Activated B cell treated with CpG ODN at 0.5 μM for 24 hours (primary cell): ENCODE results near the gene SPARC. TPM values are rescaled to one million over a fixed set of nuclear protein-coding genes. Genes with fewer than 3 reads are reported as not detected.

ENCODE experiments used
- ATAC-seq: fragments of 200-7000 bp; cut with Tn5 transposase; one replicate; pipeline ENCODE4 v1.10.0; 2021; ENCODE audit warnings: low read depth, mild to moderate bottlenecking, moderate library complexity
- CTCF ChIA-PET: fragments of 350-600 bp; sonication (Branson Sonifier 250); formaldehyde crosslinking; loops from one replicate; lab custom pipeline; 2021; ENCODE audit warnings: antibody characterized with exemption; lab: Charles Lee
- POLR2A ChIA-PET: fragments of 350-600 bp; sonication (Branson Sonifier 250); formaldehyde crosslinking; loops from one replicate; lab custom pipeline; 2021; ENCODE audit warnings: antibody characterized with exemption; lab: Charles Lee
- DNase-seq: peaks from one replicate; pipeline ENCODE4 v3.0.0; 2022
- H3K27ac Mint-ChIP-seq: one replicate; pipeline ENCODE4 v1.8.0; 2020; ENCODE audit warnings: mixed read lengths
- H3K27me3 Mint-ChIP-seq: one replicate; pipeline ENCODE4 v1.8.0; 2021; ENCODE audit warnings: mixed read lengths
- H3K36me3 Mint-ChIP-seq: one replicate; pipeline ENCODE4 v1.8.0; 2021; ENCODE audit warnings: low read depth, mixed read lengths
- H3K4me1 Mint-ChIP-seq: one replicate; pipeline ENCODE4 v1.8.0; 2021; ENCODE audit warnings: mixed read lengths
- H3K4me3 Mint-ChIP-seq: one replicate; pipeline ENCODE4 v1.8.0; 2020; ENCODE audit warnings: mild to moderate bottlenecking, mixed read lengths
- H3K9me3 Mint-ChIP-seq: one replicate; pipeline ENCODE4 v1.8.0; 2020; ENCODE audit warnings: mixed read lengths
- intact Hi-C: fragments of 100-400 bp; cut with micrococcal nuclease; formaldehyde crosslinking; loops from one replicate; pipeline ENCODE4 v1.15.1; 2024
- total RNA-seq: library from RNA; stranded (reverse); gene quantifications from 2 replicates; pipeline ENCODE4 v1.2.3, GENCODE V29; 2022
- TF ChIP-seq, protein P1 (sequence below): fragments of 200-600 bp; IDR thresholded peaks from one replicate; pipeline ENCODE4 v1.8.0; 2022; ENCODE audit warnings: antibody characterized with exemption, mild to moderate bottlenecking

Gene SPARC
- total RNA-seq, 1 donor from 2014 or later = not detected

DNA sequence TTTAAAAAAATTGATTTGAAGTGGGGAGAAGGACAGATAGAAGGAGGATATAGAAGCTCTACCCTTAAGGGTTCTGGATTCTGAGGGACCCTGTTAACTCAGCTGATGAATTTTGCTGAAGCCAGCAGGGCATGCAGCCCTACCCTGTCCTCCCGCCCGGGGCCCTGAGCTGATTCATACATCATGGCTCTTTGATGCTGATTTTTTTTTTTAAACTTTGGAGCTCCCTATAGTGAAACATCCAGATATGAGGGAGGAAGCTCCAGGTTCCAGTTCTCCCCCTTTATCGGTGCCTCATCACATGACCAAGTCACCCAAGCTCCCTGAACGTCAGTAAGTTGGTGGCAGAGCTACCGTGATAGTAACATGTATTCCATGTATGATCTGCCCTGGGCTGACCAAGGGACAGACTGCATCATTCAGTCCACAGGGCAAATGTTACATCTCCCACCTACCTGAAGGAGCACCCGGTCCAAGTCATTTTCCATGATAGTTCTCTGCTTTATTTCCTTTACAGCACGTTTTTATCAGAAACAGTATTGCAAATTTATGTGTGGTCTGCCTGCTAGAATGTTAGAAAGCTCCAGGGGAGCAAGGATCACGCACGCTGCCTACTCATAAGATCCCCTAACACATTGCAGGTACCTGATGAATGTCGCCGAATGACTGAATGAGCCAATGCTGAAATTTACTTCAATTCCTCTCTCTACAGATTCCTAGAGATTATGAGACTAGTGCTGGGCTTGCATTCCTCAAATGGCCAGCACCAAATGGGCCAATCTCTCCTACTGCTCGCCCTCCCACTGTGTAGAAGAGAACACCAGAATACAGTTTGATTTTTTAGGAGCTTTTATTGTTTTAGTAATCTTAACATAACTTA, 25.9 kb downstream of the SPARC start:
- H3K36me3 Mint-ChIP-seq = no peaks in the 10 kb centered on the region
- peaks cover 24% of the 10 kb centered on the region for H3K4me1 Mint-ChIP-seq
- no peak overlapping the region for H3K27ac Mint-ChIP-seq
- H3K4me3 Mint-ChIP-seq = no peak overlapping the region
- H3K27me3 Mint-ChIP-seq = peaks cover 14% of the 10 kb centered on the region
- TF ChIP-seq, protein P1, sequence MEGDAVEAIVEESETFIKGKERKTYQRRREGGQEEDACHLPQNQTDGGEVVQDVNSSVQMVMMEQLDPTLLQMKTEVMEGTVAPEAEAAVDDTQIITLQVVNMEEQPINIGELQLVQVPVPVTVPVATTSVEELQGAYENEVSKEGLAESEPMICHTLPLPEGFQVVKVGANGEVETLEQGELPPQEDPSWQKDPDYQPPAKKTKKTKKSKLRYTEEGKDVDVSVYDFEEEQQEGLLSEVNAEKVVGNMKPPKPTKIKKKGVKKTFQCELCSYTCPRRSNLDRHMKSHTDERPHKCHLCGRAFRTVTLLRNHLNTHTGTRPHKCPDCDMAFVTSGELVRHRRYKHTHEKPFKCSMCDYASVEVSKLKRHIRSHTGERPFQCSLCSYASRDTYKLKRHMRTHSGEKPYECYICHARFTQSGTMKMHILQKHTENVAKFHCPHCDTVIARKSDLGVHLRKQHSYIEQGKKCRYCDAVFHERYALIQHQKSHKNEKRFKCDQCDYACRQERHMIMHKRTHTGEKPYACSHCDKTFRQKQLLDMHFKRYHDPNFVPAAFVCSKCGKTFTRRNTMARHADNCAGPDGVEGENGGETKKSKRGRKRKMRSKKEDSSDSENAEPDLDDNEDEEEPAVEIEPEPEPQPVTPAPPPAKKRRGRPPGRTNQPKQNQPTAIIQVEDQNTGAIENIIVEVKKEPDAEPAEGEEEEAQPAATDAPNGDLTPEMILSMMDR = no peak
- intact Hi-C loops = loop anchor here (5.0 kb wide), 1 partner anchor 41 kb away; no protein-coding TSS in a partner anchor
- no peaks in the 10 kb centered on the region for H3K9me3 Mint-ChIP-seq
- POLR2A ChIA-PET = interaction anchor here (0.5 to 2.5 kb wide), 5 partner anchors 42 to 110 kb away, joined by 4 to 13 read pairs (median 6); partner anchors contain the start of gene G3BP1
- ATAC-seq = no peak
- CTCF ChIA-PET = interaction anchor here (0.7 to 7.3 kb wide), 11 partner anchors 9 to 483 kb away, joined by 3 to 223 read pairs (median 5); partner anchors contain the start of gene G3BP1
- DNase-seq = no peak

DNA sequence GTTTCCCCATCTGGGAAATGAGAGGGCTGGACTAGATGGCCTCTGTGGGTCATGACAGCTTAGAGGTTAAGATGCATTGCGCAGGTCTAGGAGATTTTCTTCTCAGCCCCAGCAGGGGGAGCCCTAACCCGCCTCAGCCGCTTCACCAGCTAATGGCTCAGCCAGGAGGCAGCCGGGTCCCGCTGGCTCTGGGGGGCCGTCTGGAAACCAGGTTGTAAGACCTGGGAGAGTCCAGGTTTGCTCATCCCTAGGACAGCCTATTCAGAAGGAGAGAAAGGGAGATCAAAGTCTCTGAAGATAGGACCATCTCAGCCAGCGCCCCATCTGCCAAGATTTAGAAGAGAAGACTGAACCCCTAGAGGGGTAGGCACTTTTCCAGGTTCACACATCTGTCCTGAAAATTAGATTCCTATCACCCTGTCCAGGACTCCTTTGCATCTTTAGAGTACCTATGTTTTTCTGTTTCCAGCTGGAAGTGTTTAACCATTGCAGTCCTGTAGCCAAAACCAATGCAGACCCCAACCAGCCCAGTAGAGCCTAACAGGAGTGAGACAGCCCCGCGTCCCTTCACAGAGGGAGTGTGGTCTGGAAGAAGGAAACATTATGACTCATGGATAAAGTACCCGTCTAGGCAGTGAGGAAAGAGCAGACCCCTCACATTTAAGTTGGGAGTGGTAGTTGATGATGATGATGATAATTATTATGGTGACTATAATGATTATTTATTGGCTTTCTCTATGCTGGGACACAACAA, 27.5 kb downstream of the SPARC start:
- POLR2A ChIA-PET = interaction anchor here (0.6 to 2.5 kb wide), 5 partner anchors 63 to 123 kb away, joined by 3 to 30 read pairs (median 6); partner anchors contain the start of genes ATOX1 and G3BP1
- H3K36me3 Mint-ChIP-seq = no peaks in the 10 kb centered on the region
- no peak overlapping the region for H3K4me3 Mint-ChIP-seq
- peak; percentile 77 for DNase-seq
- H3K27me3 Mint-ChIP-seq = peaks cover 14% of the 10 kb centered on the region
- H3K4me1 Mint-ChIP-seq = peaks cover 24% of the 10 kb centered on the region
- H3K27ac Mint-ChIP-seq = no peak overlapping the region
- ATAC-seq = peak; percentile 88
- intact Hi-C loops = loop anchor here (1.0 kb wide), 4 partner anchors 60 to 484 kb away; partner anchors contain the start of gene G3BP1
- CTCF ChIA-PET = interaction anchor here (0.6 to 7.3 kb wide), 25 partner anchors 8 to 484 kb away, joined by 3 to 223 read pairs (median 5); partner anchors contain the start of genes G3BP1 and SLC36A1
- TF ChIP-seq, protein P1 = no peak
- no peaks in the 10 kb centered on the region for H3K9me3 Mint-ChIP-seq

DNA sequence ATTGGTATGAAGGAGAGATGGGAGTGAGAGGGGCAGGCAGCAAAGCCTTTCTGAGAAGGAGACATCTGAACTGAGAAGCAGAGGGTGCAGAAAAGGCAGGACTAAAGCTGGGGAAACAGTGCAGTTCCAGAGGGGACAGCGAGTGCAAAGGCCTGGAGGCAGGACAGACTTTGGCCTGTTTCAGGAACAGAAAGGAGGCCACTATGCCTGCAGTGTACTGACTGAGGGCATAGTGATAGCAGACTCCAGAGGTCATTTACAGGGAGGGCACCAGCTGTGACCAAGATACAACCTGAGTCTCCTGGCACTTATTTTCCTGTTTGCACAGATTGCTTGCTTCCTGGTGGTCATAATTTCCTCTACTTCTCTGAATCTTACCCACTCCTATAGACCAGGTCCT, 29.6 kb downstream of the SPARC start:
- DNase-seq (no peak), ATAC-seq (no peak)
- H3K27me3 Mint-ChIP-seq = peaks cover 14% of the 10 kb centered on the region
- no peak overlapping the region for H3K4me3 Mint-ChIP-seq
- H3K27ac Mint-ChIP-seq = no peak overlapping the region
- CTCF ChIA-PET = interaction anchor here (0.6 to 7.3 kb wide), 3 partner anchors 84 to 446 kb away, joined by 4 to 223 read pairs (median 12); no protein-coding TSS in a partner anchor
- POLR2A ChIA-PET = no interaction called here
- H3K36me3 Mint-ChIP-seq = no peaks in the 10 kb centered on the region
- TF ChIP-seq, protein P1 = no peak
- intact Hi-C loops = no loop called here
- no peaks in the 10 kb centered on the region for H3K9me3 Mint-ChIP-seq
- peaks cover 6% of the 10 kb centered on the region for H3K4me1 Mint-ChIP-seq

DNA sequence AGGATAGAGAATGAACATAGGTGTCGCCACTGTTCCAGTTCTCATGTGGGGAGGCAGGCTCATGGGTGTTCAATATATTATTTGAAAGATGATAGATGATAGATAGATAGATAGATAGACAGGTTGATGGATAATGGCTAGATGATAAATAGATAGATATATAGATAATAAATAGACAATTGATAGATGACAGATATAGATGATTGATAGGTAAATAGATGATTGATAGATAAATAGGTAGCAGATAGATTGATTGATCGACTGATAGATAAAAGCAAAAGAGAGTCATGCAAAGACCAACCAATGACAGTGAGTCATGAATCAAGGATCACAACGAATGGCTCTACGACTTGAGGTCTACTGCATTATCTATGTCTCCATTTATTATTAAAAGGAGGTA, 30.4 kb downstream of the SPARC start:
- Mint-ChIP-seq H3K27me3 (peaks cover 14% of the 10 kb centered on the region), H3K36me3 (no peaks in the 10 kb centered on the region), H3K9me3 (no peaks in the 10 kb centered on the region), H3K27ac (no peak overlapping the region), H3K4me1 (peaks cover 2% of the 10 kb centered on the region), H3K4me3 (no peak overlapping the region)
- TF ChIP-seq, protein P1 = no peak
- intact Hi-C loops = no loop called here
- ChIA-PET CTCF (interaction anchor here (7.3 kb wide), 1 partner anchor 85 kb away, joined by 223 read pairs; no protein-coding TSS in a partner anchor), POLR2A (no interaction called here)
- no peak for DNase-seq
- ATAC-seq = no peak
